Sigmoid colon (tissue), 4 donors: ENCODE results near the gene MIOX.

Experiments
- EP300 ChIP-seq, 4 donors: sonication (generic); formaldehyde crosslinking; IDR thresholded peaks; one replicate each; pipeline ENCODE4 v1.6.1; 2017; ENCODE audit warnings: antibody characterized with exemption in 4 of 4
- POLR2A ChIP-seq, 2 donors: fragments of 450-650 bp; IDR thresholded peaks; one replicate each; pipeline ENCODE4 v1.6.1; 2016; ENCODE audit warnings: antibody characterized with exemption in 2 of 2, mild to moderate bottlenecking in 2 of 2, moderate library complexity in 2 of 2
- POLR2AphosphoS5 ChIP-seq, 4 donors: sonication (generic); formaldehyde crosslinking; IDR thresholded peaks; one replicate each; pipeline ENCODE4 v1.6.1; 2017; ENCODE audit warnings: antibody characterized with exemption in 4 of 4
- TF ChIP-seq, protein P1 (sequence below), 4 experiments: fragments of 450-650 bp in 3 of 4; fragments of 200-600 bp in 1 of 4; IDR thresholded peaks; one replicate each; pipeline ENCODE4 v1.5.1; 2016 to 2019; ENCODE audit warnings: antibody characterized with exemption in 4 of 4, mild to moderate bottlenecking in 3 of 4, moderate library complexity in 2 of 4

DNA sequence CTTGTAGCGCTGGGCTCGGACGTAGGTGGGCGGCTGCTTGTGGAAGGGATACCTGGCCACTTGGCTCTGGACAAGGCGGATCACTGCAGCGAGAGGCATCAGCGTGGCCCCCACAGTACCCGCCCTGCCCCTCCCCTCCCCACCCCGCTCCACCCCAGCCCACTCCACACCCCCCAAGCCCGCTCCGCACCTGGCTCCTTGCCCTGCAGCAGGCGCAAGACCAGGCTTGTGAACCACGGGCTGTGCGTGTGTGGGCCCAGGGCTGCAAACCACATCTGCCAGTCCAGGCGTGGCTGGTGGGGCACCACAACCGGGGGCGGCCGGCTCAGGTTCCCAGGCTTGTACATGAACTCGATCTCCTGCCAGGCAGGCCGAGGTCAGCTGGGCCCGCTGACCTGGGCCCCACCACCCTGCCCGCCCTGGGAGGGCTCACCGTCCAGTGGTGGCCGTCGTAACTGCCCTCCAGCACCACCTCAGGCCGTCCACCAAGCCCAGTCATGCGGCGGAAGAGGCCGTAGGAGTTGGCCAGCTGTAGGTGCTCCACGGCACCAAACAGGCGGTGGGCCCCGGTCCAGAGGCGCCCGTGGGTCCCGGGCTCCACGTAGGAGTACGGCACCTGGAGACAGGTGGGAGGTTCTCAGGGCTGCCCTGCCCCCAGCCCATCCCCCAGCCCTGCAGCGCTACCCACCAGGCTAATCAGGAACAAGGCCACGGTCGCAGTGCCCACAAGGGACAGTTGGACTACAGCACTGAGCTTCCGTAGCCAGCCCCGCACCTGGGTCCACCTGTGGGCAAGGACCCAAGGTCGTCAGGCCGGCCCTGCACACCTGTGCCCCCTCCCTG is 17.9 kb downstream of the MIOX start:
- no peak for TF ChIP-seq POLR2AphosphoS5 (IDR thresholded peaks at IDR 0.05)
- TF ChIP-seq, protein P1, sequence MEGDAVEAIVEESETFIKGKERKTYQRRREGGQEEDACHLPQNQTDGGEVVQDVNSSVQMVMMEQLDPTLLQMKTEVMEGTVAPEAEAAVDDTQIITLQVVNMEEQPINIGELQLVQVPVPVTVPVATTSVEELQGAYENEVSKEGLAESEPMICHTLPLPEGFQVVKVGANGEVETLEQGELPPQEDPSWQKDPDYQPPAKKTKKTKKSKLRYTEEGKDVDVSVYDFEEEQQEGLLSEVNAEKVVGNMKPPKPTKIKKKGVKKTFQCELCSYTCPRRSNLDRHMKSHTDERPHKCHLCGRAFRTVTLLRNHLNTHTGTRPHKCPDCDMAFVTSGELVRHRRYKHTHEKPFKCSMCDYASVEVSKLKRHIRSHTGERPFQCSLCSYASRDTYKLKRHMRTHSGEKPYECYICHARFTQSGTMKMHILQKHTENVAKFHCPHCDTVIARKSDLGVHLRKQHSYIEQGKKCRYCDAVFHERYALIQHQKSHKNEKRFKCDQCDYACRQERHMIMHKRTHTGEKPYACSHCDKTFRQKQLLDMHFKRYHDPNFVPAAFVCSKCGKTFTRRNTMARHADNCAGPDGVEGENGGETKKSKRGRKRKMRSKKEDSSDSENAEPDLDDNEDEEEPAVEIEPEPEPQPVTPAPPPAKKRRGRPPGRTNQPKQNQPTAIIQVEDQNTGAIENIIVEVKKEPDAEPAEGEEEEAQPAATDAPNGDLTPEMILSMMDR (IDR thresholded peaks at IDR 0.05): no peak
- no peak for TF ChIP-seq POLR2A (IDR thresholded peaks at IDR 0.05)
- no peak for TF ChIP-seq EP300 (IDR thresholded peaks at IDR 0.05)
